HG03469 (cell line): ENCODE data around the gene POC1B.

Source experiments
- ATAC-seq: cut with Tn5 transposase; IDR thresholded peaks from one replicate; pipeline ENCODE4 v1.9.1; 2021; ENCODE audit warnings: mild to moderate bottlenecking, moderate library complexity, moderate number of reproducible peaks; ENCODE audit not compliant: unreplicated experiment

POC1B gene

GRCh38 chr12:89391726-89392336, 134.0 kb downstream of the POC1B start:
- ATAC-seq, result no peak

GRCh38 chr12:89390802-89391673, 134.8 kb downstream of the POC1B start:
- ATAC-seq, result no peak

DNA sequence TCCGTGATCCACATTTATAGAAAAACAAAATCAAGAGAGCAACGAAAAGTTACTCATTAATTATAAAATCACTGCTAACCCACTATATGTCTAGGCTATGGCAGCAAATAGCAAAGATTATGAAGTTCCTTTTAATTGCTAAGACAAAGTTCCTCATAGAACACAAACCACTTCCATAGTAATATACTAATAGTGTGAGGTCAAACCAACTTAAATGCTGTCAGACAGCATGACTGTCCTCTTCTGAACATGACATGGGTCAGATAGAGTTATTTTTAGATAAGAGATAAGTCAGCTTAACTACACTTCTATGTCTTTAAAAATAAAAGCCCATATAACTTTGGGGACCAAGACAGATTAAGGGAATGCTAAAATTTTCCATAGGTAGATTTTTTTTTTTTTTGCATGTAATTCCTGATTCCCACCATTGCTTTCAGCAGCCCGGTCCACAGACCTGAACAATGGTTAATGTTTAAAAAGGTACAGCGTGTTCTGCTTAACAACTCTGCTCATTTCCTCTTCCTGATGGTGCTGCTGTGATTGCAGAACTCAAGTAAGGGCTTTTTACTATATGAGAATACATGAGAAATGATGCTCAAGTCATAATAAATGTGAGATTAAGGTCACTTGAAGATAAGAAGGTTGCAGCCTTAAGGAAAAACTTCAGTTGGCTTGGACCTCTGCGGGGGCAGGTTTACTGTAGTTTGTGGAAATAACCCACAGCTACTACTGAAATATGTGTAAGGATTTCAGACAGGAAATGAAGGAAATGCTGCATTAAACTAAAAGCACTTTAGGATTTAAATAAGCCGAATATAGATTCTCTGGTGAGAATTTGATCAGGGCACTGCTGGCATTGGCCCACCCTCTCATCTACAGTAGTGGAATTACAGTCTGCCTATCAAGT, 135.8 kb downstream of the POC1B start:
- no peak for ATAC-seq

- no peak for ATAC-seq
Measured at GRCh38 chr12:89386138-89386537, 139.7 kb downstream of the POC1B start.

DNA sequence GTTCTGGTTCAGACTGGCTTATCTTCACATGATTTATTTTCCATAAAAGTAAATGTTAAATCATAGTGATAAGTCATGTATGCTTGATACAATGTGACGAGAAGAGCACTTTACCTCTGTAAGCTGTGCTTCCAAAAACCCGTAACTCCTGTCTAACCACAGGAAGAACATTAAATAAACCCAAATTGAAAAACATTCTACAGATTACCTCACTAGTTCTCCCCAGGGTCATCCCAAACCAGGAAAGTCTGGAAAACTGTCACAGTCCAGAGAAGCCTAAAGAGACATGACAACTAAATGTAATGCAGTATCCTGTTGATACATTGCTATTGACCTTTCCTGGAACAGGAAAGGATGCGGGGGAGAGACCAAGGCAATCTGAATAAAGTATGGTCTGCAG, 141.0 kb downstream of the POC1B start:
- ATAC-seq, result no peak

- ATAC-seq, result no peak
Measured at GRCh38 chr12:89384050-89384758, 141.6 kb downstream of the POC1B start.

DNA sequence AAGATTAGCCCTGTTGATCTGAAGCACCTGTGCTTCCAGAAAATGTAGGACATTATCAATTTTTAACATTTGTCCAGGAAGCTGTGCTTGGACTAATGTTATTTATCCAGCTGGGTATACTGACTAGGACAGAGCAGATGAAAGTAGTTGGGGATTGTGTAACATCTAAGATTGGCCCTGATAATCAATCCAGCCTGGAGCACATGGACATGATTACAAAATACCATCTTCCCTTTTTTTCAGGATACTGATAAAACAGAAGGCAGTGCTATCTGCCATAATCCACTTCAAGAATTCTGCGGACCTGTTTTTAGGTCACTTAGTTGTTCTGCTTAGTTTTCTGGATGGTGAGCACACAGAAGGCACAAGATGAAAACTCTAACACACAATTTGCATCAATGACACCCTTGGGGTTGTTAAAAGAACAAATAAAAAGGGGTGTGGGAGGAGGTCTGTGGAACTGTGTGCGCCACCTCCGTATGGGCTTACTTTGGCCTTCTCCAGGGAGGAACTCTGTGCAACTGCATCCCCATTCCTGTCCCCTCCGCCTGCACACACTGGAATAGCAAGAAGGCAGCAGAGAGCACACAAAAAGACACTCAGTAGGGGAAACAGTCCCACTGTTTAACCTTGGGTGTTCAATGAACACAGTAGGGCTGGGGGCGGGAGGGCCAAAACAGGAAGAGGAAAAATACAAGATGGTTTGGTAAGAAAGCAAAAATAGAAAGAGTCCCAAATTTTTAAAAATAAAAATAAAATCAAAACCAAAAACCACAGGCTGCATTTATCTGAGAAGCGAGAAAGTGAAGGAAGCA, 142.4 kb downstream of the POC1B start:
- no peak for ATAC-seq

- no peak for ATAC-seq
Measured at GRCh38 chr12:89382328-89382727, 143.5 kb downstream of the POC1B start.

GRCh38 chr12:89379839-89380467, 145.9 kb downstream of the POC1B start:
- ATAC-seq, result no peak

DNA sequence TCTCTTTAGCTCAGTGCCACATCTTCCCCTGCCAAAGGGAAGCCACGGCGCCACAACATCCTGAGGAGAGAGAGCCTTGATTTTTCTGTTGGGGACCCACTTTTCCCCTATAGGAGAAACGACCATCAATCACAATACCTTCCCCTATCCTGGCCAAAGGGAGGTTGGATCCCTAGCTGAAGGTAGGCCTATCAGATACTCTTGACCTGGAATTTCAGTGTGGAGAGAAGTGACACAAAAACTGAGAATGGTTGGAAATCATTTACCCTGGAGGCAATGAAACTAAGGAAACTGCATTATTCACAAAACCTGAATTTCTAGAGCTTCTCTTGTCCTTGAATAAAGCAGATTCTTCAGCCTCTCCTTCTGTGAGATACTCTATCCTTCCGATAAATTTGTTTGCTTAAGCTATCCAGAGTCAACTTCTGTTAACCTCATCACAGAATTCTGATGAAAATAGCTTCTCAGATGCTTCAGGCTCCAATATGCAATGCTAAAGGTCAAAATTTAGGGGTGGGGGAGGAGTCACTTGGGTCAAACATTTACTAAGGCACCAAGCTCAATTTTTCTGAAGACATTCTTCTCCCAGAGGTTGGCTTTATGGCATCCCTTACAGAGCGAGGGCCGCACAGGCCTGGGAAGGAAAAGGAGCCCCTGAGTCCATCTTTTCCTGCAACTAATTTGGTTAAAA, 146.6 kb downstream of the POC1B start:
- ATAC-seq, result no peak

DNA sequence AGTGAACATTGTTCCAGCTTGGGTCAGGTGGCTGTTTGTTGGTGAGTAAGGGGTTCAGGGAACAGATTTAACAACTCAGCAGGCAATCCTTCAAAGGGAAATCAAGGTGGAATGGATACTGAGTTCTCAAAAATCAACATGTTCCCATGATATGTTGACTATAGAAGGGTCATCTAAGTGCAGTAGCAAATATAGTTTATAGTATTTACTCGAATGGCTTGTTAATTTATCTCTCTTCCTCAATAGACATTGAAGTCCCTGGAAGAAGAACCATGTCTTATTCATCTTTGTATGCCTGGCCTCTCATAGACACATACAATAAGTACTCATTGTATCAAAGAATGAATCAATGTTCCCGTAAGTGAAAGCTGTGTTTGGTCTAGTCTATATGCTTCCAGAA, 149.0 kb downstream of the POC1B start:
- ATAC-seq, result no peak

DNA sequence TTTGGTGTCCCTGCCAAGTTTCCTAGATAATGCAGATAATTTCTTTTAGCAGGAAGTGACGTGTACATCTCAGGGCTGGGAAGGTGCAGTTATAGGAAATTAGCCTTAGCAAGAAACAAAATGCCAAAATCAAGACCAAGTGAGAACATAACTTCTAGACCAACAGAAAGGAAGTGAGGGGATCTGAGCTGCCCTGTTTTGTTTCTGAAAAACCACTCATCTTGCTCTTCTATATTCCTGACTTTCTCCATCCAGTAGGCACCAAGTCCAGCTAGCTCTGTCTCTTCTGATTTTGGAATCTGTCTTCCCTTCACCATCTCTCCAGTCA, 149.7 kb downstream of the POC1B start:
- ATAC-seq, result no peak

DNA sequence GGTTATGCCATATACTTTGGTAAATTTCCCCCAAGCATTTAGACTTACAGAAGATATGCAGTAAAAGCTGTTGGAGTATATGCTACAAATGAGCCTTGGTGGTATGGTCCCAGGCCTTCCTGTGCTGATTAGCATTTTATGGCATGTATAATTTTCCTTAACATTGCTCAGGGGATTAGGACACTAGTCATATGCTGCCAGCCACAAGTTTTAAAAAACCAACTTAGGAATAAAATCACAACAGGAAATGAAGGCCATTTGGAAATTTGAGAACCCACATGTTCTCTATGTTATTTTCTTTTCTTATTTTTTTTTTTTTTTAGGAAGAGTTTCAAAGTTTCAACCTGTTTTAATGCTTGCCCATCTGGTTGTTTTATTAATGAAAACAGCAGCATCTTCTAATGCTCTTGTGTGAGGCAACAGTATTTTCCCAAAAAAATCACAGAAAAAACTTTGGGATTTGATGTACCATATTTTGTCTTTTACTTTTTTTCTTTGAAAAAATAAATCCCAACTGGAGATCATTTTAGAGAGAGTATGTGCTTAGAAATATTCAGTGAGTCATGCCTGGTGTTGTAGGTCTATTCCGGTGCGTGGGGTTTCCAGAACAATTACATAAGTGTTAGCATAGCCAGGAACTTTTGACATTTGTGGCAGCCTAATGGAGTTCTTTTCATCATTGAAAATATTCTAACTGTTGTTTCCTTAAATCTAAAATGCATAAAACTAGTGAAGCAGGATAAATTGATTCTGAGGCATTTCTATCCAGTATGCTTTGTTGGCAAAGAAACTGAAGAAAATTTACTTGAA, 151.9 kb downstream of the POC1B start:
- ATAC-seq, result no peak

DNA sequence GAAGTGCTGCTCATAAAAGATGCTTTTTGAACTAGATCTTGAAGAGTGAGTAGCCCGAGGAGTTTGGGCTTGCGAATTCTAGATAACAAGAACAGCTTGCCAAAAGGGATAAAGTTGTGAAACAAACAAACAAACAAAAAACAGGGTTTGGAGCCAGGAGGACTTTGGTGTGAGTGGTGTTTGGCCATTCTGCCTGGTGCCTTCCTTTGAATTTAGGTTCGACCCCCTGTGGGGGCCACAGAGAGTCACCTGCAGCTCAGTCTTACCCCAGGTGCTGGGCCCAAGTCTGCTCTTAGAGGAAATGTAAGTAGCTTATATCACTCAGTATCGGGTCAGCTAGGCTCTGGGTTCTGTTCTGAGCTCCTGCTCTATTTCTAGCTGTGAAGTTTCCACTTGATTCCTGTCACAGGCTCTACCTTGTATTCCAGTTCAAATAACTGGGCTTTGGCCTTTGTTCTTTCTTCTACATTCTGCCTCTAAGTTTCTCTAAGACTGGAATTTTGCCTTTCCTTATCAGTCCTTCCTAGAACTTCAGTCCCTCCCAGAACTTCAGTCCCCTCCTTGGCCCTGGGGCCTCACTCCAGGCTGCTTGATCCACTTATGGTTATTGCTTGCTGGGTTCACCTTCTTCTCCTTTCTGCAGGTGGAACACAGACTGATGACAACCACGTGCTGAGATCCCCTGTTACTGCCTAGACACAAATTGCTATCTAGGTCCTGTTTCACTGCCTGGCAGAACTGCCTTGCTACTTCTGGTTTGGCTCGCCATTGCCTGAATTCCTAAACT, 153.1 kb downstream of the POC1B start:
- no peak for ATAC-seq

GRCh38 chr12:89370850-89371249, 155.0 kb downstream of the POC1B start:
- no peak for ATAC-seq

GRCh38 chr12:89370421-89370831, 155.4 kb downstream of the POC1B start:
- no peak for ATAC-seq
